NCI-H82 treated with DMSO at 0.1 percent for 48 hours (cell line): Measurements from ENCODE around the gene SEC24D.

ENCODE experiments used
- DNase-seq: peaks from one replicate; lab custom pipeline; 2025; ENCODE audit not compliant: unreplicated experiment; lab: John Stamatoyannopoulos, UW

SEC24D gene

DNA sequence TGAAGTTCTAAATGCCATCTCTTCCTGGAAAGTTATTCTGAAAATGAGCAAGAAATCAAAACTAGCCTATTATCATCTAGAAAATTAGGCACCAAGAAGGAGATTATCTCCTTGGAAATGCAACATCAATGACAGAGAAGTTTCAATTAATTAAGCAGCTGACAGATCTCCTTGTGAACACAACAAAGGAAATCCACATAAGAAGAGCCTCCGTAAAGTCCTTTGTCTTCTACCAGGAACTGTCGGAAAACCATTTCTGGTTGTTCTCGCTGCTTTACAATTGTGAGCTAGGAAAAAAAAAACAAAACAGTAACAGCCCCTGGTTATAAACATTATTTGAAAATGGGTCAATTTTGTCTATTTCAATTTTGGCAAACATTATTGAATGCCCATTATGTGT is 112.6 kb downstream of the SEC24D start:
- DNase-seq = no peak

GRCh38 chr4:118721752-118722151 is 114.2 kb downstream of the SEC24D start:
- DNase-seq = no peak

- no peak for DNase-seq
Observed at GRCh38 chr4:118718511-118719170, 117.3 kb downstream of the SEC24D start.

GRCh38 chr4:118716304-118716703 is 119.6 kb downstream of the SEC24D start:
- no peak for DNase-seq

DNA sequence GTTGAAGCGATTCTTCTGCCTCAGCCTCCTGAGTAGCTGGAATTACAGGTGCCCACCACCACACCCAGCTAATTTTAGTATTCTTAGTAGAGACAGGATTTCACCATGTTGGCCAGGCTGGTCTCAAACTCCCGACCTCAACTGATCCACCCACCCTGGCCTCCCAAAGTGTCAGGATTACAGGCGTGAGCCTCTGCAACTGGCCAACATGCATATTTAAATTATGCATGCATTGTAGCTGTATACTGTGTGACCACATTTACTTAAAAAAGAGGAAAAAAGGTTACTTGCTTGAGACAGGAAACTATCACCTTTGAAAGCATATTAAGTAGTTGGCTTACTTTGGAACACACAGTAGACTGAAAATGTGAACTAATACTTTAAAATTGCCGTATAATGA is 121.2 kb downstream of the SEC24D start:
- no peak for DNase-seq

DNA sequence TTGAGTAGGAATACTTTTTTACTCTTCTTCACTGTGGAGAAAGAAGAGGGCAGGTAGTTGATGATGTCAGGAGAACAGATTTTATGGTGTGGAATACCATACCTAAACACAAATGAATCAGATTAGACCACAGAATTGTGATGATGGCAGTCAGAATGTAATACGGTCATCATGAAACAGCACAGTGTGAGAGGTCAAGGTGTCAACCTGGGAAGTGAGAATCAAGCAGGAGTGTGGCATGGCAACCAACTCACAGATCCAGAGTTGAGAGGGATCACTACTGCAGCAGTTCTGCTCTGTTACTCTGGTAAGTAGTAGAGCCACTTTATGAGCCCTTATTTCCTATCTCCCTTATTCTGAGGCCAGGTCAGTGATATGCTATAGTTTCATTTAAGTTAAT is 123.1 kb downstream of the SEC24D start:
- no peak for DNase-seq

- DNase-seq = no peak
Observed at GRCh38 chr4:118711052-118711451, 124.9 kb downstream of the SEC24D start.

GRCh38 chr4:118703118-118703517 is 132.8 kb downstream of the SEC24D start:
- DNase-seq = no peak

DNA sequence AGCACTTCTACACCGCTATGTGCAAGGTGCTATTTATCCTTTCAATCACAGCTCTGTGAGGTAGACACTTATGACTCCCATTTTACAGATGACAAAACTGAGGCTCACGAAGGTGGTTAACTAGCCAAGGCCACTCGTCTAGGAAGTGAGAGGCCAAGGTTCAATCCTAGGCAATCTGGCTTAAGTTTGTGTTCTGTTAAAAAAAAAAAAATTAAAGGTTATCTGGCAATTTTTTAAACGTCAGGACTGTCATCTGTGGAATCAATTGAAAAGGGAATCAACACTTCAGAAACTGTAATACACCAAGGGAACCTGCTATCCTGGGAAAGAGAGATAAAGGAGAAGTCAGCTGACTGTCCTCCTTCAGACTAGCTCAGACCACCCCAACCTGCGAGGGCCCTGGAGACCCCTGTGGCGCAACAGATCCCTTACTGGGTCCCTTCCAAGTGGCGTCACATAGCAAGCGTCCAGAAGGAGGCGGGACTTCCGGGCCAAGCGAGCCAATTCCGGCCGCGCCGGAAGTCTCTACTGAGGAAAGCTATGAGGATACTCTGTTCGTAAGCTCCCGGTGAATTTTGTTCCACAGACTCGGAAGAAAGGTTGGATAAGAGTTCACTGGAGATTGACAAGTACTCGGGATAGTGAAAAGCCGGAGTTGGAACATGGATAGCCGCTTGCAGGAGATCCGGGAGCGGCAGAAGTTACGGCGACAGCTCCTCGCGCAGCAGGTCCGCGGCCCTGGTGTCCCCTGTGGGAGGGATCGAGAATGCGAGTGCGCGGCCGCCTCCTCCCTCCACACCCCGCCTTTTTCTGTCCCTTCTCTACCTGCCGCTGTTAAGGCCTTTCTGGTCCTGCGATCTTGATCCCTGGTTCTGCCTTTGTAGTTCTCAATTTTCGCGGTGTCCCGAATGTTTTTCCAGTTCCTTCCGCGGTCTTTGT is 150.8 kb downstream of the SEC24D start, which contains the start of gene METTL14:
TSS of gene METTL14 (plus strand) at position 520 of the 939 bp plus-strand sequence. CDS start at position 663, 143 bp downstream.
- peak; percentile 48 for DNase-seq

- no peak for DNase-seq
Observed at GRCh38 chr4:118683513-118683912, 152.4 kb downstream of the SEC24D start.

DNA sequence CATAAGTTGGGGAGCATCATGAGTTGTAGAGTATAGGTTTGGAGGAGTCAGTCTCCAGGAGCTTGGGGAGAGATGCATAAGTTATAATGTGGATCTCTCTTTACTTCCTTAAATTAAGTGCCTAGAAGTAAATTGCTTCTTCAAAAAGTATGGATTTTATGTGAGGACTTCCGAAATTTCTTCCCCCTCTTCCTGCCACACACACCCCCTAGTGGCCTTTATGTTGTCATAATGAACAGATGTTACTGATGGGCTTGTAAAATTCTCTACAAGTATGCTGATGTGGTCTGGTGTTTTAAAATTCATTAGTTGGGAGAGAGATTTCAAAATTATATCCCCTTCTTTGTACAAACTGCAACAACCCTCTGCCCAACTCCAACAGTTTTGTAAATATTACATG is 153.0 kb downstream of the SEC24D start:
- no peak for DNase-seq

DNA sequence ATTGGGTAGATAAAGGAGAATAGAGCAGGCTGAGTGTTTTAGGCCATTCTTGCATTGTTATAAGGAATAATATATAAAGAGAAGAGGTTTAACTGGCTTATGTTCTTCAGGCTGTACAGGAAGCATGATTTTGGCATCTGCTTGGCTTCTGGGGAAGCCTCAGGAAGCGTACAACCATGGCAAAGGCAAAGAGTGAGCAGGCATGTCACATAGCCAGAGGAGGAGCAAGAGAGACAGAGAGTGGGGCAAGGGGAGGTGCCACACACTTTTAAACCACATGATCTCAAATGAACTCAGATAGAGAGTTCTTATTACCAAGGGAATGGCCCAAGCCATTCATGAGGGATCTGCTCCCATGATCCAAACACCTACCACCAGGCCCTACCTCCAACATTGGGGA is 155.1 kb downstream of the SEC24D start:
- no peak for DNase-seq

DNA sequence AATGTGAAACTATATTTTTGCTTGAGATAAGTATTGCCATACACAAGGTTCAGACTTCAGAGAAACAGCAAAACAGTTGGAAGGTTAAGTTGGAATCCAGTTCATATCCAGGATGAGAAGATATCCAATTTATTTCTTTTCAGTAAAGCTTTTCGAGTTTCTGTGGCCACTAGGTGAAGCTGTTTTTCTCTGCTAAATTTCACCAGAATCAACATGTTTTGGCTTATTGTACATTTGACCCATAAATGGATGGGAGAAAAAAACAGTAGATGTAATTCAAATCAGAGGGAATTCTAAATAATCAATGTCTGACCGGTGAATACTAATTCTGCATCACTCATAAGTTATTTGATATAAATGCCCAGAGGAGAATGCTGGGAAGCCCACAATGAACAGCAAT is 159.8 kb downstream of the SEC24D start:
- DNase-seq = no peak
